ENCODE results near the gene SCARF1. TPM values are rescaled to one million over a fixed set of nuclear protein-coding genes. Genes with fewer than 3 reads are reported as not detected.

Gene SCARF1
- total RNA-seq, 1 donor, result 1.3 TPM

- no peak overlapping the region for H3K4me3 ChIP-seq (ENCODE audit: low read depth, low read length)
- TF ChIP-seq, protein P1, sequence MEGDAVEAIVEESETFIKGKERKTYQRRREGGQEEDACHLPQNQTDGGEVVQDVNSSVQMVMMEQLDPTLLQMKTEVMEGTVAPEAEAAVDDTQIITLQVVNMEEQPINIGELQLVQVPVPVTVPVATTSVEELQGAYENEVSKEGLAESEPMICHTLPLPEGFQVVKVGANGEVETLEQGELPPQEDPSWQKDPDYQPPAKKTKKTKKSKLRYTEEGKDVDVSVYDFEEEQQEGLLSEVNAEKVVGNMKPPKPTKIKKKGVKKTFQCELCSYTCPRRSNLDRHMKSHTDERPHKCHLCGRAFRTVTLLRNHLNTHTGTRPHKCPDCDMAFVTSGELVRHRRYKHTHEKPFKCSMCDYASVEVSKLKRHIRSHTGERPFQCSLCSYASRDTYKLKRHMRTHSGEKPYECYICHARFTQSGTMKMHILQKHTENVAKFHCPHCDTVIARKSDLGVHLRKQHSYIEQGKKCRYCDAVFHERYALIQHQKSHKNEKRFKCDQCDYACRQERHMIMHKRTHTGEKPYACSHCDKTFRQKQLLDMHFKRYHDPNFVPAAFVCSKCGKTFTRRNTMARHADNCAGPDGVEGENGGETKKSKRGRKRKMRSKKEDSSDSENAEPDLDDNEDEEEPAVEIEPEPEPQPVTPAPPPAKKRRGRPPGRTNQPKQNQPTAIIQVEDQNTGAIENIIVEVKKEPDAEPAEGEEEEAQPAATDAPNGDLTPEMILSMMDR (IDR thresholded peaks at IDR 0.05; ENCODE audit: insufficient read depth, low read depth, low read length), result no peak
- no peak for DNase-seq (ENCODE audit: low read depth)
Measured at GRCh38 chr17:1639549-1640180, 5.9 kb downstream of the SCARF1 start.

- TF ChIP-seq, protein P1 (IDR thresholded peaks at IDR 0.05; ENCODE audit: insufficient read depth, low read depth, low read length), result no peak
- no peak for DNase-seq (ENCODE audit: low read depth)
- H3K4me3 ChIP-seq (ENCODE audit: low read depth, low read length), result no peak overlapping the region
Measured at GRCh38 chr17:1638624-1639300, 6.8 kb downstream of the SCARF1 start.

DNA sequence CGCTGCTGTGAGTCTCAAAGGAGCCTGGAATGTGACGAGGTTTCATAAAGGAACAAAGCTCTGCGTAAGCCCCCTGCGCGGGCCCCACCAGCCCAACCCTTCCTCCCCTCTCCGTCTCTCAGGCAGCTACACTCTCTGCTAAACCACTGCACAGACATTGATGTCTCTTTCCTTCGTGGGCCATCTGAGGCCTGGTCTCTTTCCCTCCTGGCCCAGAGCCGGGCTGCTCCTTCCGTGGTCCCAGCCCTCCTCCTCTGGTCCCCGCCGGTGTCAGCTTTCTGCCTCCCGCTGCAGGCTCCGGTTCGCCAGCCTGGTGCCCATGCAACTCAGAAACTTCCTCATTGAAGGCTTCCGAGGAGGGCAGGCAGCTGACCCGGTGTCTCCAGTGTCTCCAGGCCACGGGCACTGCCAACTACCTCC is 7.4 kb downstream of the SCARF1 start:
- TF ChIP-seq, protein P1 (IDR thresholded peaks at IDR 0.05; ENCODE audit: insufficient read depth, low read depth, low read length), result no peak
- H3K4me3 ChIP-seq (ENCODE audit: low read depth, low read length), result no peak overlapping the region
- DNase-seq (ENCODE audit: low read depth), result no peak

DNA sequence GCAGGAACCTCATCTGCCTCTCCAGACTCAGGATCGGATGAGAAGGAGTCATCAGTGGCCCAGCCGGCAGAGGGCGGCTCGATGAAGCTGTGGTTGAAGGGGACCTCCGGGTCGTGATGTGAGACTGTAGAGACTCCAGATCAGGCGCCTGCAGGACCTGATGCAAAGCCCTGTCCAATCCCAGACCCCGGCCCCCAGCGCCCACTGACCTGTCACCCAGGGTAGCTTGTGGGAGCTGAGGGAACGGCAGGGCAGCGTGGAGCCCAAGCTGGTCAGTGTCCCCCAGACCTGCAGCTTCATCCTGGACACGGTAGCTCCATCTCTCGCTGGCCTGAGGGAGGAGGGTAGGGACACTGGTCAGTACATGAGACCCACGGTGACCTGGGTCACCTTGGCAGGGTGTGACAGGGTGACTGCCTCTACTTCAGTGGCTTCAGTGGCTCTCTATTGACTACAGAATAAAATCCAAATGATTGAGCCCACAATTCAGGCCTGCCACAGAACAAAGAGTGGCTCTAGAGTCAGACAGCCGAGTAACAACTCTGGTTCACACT is 8.7 kb downstream of the SCARF1 start:
- TF ChIP-seq, protein P1 (IDR thresholded peaks at IDR 0.05; ENCODE audit: insufficient read depth, low read depth, low read length), result no peak
- H3K4me3 ChIP-seq (ENCODE audit: low read depth, low read length), result no peak overlapping the region

GRCh38 chr17:1635675-1636465 is 9.7 kb downstream of the SCARF1 start:
- TF ChIP-seq, protein P1 (IDR thresholded peaks at IDR 0.05; ENCODE audit: insufficient read depth, low read depth, low read length), result no peak
- no peak overlapping the region for H3K4me3 ChIP-seq (ENCODE audit: low read depth, low read length)
- no peak for DNase-seq (ENCODE audit: low read depth)

More for the DNA sequence above, 8.7 kb downstream of the SCARF1 start:
- no peak for DNase-seq (ENCODE audit: low read depth)

DNA sequence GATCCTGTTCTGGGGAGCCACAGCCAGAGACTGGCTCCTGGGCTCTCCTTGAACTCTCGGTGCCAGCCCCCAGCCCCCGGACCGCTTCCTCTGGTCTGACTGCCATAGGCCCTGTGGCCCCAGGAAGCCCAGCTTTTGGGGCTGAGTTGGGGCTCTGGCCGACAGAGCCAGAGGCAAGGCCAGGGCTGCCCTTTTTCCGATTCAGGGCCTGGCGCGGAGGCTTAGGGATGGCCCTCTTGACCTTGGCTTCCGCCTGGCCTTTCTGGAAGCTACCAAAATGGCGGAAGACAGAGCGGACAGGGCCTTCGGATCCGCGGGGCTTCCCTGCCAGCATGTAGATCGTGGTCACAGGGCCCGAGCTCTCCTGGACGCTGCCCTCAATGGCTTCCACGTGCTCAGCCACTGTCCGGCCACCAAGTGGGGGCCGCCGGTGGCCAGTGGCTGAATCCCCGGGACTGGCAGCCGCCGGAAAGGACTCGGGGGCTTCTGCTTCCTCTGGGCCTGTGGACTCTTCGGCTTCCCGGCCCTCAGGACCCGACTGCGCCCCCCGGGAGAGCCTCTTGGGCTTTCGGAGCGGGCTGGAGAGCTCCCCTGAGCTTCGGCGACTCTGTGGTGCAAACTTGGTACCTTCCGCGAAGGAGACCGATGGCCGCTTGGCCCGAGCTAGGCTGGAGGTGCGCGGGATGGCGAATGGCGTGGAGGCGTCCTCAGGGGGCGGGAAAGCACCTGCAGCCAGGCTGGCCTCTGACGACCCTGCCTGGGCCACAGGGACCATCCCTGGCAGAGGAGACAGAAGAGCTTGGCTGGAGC is 10.5 kb downstream of the SCARF1 start:
- H3K4me3 ChIP-seq (ENCODE audit: low read depth, low read length), result no peak overlapping the region
- no peak for DNase-seq (ENCODE audit: low read depth)
- TF ChIP-seq, protein P1 (IDR thresholded peaks at IDR 0.05; ENCODE audit: insufficient read depth, low read depth, low read length), result no peak

Data from fibroblast of villous mesenchyme (primary cell).